HepG2 (cell line): ENCODE data around the gene TLR2. TPM values are rescaled to one million over a fixed set of nuclear protein-coding genes. Genes with fewer than 3 reads are reported as not detected.

Experiments used
- ATAC-seq: fragments of 200-7000 bp; cut with Tn5 transposase; 3 replicates; pipeline ENCODE4 v1.9.1; 2020; ENCODE audit warnings: mild to moderate bottlenecking, moderate library complexity
- BruUV-seq: library from RNA; stranded (reverse); fragments of 400-500 nt; replicated peaks from 2 replicates; lab custom pipeline; 2021; lab: Mats Ljungman, UMichigan
- CTCF ChIA-PET: fragments of 300-600 bp; formaldehyde crosslinking; extraction: SDS; loops from one replicate; lab custom pipeline; 2021; ENCODE audit warnings: low total read pairs, inconsistent platforms, low intra/inter-chr PET ratio; lab: Yijun Ruan, JAX
- POLR2A ChIA-PET: fragments of 350-600 bp; sonication (Branson Sonifier 250); formaldehyde crosslinking; loops from one replicate; lab custom pipeline; 2020; ENCODE audit warnings: antibody characterized with exemption, inconsistent platforms; lab: Yijun Ruan, JAX
- DNase-seq: peaks from one replicate; pipeline ENCODE4 v3.0.0-alpha.2; 2015; ENCODE audit warnings: low spot score
- FAIRE-seq: peaks from 3 replicates; lab custom pipeline; 2011; peaks lifted over from hg19 to GRCh38; lab: Jason Lieb, UNC
- H2AFZ ChIP-seq: one replicate; pipeline ENCODE4 v1.6.1; 2011; ENCODE audit warnings: low read length, inconsistent platforms
- H3K27ac ChIP-seq: fragments of 300-600 bp; 3 replicates; pipeline ENCODE4 v1.8.0; 2011; ENCODE audit warnings: mixed run types, mild to moderate bottlenecking, mixed read lengths, low read length, inconsistent platforms; ENCODE audit not compliant: insufficient read depth; ENCODE audit errors: extremely low read length
- H3K27me3 ChIP-seq, 2 experiments: fragments of 200-600 bp in 1 of 2; 2 replicates in 1 of 2; 3 replicates in 1 of 2; pipeline versions ENCODE4 v1.6.0 to v1.8.0; 2011; ENCODE audit warnings: low read length in 2 of 2, mild to moderate bottlenecking in 2 of 2, moderate library complexity in 2 of 2, inconsistent platforms in 1 of 2; ENCODE audit not compliant: insufficient read depth in 2 of 2, control insufficient read depth in 1 of 2
- H3K36me3 ChIP-seq, 2 experiments: fragments of 200-600 bp in 1 of 2; replicated peaks in 1 of 2; 2 replicates in 1 of 2; 3 replicates in 1 of 2; pipeline versions ENCODE4 v1.5.1 to v1.8.0; 2011; ENCODE audit warnings: low read length in 2 of 2, inconsistent platforms in 1 of 2; ENCODE audit not compliant: insufficient read depth in 2 of 2, control insufficient read depth in 1 of 2
- H3K4me1 ChIP-seq: 2 replicates; pipeline ENCODE4 v1.5.1; 2012; ENCODE audit warnings: low read length, inconsistent platforms; ENCODE audit not compliant: insufficient read depth
- H3K4me2 ChIP-seq: 2 replicates; pipeline ENCODE4 v1.6.0; 2011; ENCODE audit warnings: low read depth, low read length, inconsistent platforms
- H3K4me3 ChIP-seq, 3 experiments: fragments of 200-600 bp in 1 of 3; sonication (generic), shearing (Covaris generic) in 1 of 3; replicated peaks in 1 of 3; 2 replicates each; pipeline ENCODE4 v1.5.1; 2011 to 2016; ENCODE audit warnings: low read length in 3 of 3, inconsistent platforms in 2 of 3, low read depth in 2 of 3, mild to moderate bottlenecking in 2 of 3, control low read depth in 1 of 3, mixed read lengths in 1 of 3; ENCODE audit not compliant: insufficient read depth in 1 of 3
- H3K79me2 ChIP-seq: one replicate; pipeline ENCODE4 v1.6.1; 2011; ENCODE audit warnings: low read length, inconsistent platforms; ENCODE audit not compliant: insufficient read depth
- H3K9ac ChIP-seq: 2 replicates; pipeline ENCODE4 v1.6.0; 2011; ENCODE audit warnings: mild to moderate bottlenecking, low read depth, low read length, inconsistent platforms; ENCODE audit not compliant: insufficient read depth
- H3K9me3 ChIP-seq: 2 replicates; pipeline ENCODE4 v1.5.1; 2012; ENCODE audit warnings: mild to moderate bottlenecking, low read length
- H4K20me1 ChIP-seq: 2 replicates; pipeline ENCODE4 v1.6.0; 2011; ENCODE audit warnings: inconsistent platforms, mild to moderate bottlenecking, low read length, moderate library complexity; ENCODE audit not compliant: insufficient read depth
- ARID3A ChIP-seq: IDR thresholded peaks from 2 replicates; pipeline ENCODE4 v1.6.1; 2012; ENCODE audit warnings: low read depth, low read length, improper control_type of control experiment
- DRAP1 ChIP-seq: IDR thresholded peaks from 2 replicates; pipeline ENCODE4 v1.6.1; 2016; ENCODE audit warnings: missing genetic modification reagents, missing compliant biosample characterization
- KMT2A ChIP-seq: sonication (generic); formaldehyde crosslinking; IDR thresholded peaks from 2 replicates; pipeline ENCODE4 v1.4.0; 2020; ENCODE audit warnings: missing genetic modification reagents
- PHB2 ChIP-seq: fragments of 450-650 bp; IDR thresholded peaks from 2 replicates; pipeline ENCODE4 v1.6.1; 2018; ENCODE audit not compliant: partially characterized antibody
- PLSCR1 ChIP-seq: sonication (generic); formaldehyde crosslinking; IDR thresholded peaks from 2 replicates; pipeline ENCODE4 v1.5.0; 2020; ENCODE audit warnings: missing genetic modification reagents, mild to moderate bottlenecking, borderline replicate concordance
- SKIL ChIP-seq: sonication (generic); formaldehyde crosslinking; IDR thresholded peaks from 2 replicates; pipeline ENCODE4 v1.8.0; 2022; ENCODE audit warnings: missing genetic modification reagents, mild to moderate bottlenecking, moderate library complexity, borderline replicate concordance
- ZNF20 ChIP-seq: sonication (generic); formaldehyde crosslinking; IDR thresholded peaks from 2 replicates; pipeline ENCODE4 v1.4.0; 2020; ENCODE audit warnings: mild to moderate bottlenecking, moderate library complexity, missing genetic modification reagents
- ZNF460 ChIP-seq: sonication (generic); formaldehyde crosslinking; IDR thresholded peaks from 2 replicates; pipeline ENCODE4 v1.5.1; 2020; ENCODE audit warnings: missing genetic modification reagents, mild to moderate bottlenecking, borderline replicate concordance
- ZNF549 ChIP-seq: sonication (generic); formaldehyde crosslinking; IDR thresholded peaks from 2 replicates; pipeline ENCODE4 v1.5.0; 2020; ENCODE audit warnings: missing genetic modification reagents
- ZUFSP ChIP-seq: sonication (generic); formaldehyde crosslinking; IDR thresholded peaks from 2 replicates; pipeline ENCODE4 v1.9.0; 2021; ENCODE audit warnings: missing genetic modification reagents, mild to moderate bottlenecking, borderline replicate concordance
- in situ Hi-C: cut with HindIII; loops from 2 replicates; pipeline ENCODE4 v1.10.0; 2017; ENCODE audit warnings: low pct_unique_long_range_greater_than_20kb; ENCODE audit not compliant: extremely low pct_ligation_motif_present
- intact Hi-C: fragments of 100-400 bp; cut with micrococcal nuclease; formaldehyde crosslinking; loops from one replicate; pipeline ENCODE4 v1.10.0; 2022; ENCODE audit not compliant: unreplicated experiment
- polyA plus RNA-seq, 8 experiments: library from polyadenylated mRNA; depleted of rRNA in 3 of 8; stranded (reverse) in 7 of 8; unstranded in 1 of 8; fragments of >200 nt; fragmentation: Illumina TruSeq in 4 of 8; extraction: Trizol in 4 of 8; gene quantifications; 2 replicates each; pipeline versions ENCODE4 v1.2.1 to v1.2.3, GENCODE V29; 2011 to 2016; ENCODE audit warnings: low read depth in 4 of 8, missing spikeins in 1 of 8, mixed read lengths in 1 of 8; ENCODE audit not compliant: insufficient read depth in 1 of 8
- total RNA-seq, 5 experiments: library from RNA; depleted of rRNA; stranded (reverse); fragments of >200 nt; fragmentation: Illumina TruSeq; extraction: Trizol; gene quantifications; 2 replicates each; pipeline ENCODE4 v1.2.3, GENCODE V29; 2016; ENCODE audit warnings: low read depth in 1 of 5
- TF ChIP-seq, protein P1 (sequence below): sonication (generic); formaldehyde crosslinking; IDR thresholded peaks from 2 replicates; pipeline ENCODE4 v1.8.1; 2023; ENCODE audit warnings: missing genetic modification reagents, inconsistent platforms, borderline replicate concordance

The TLR2 gene
- total and polyA plus RNA-seq, 2 of the 13 experiments (the other 11 are each of a cell fraction or from before 2014, with no cell fraction given) = 0.63 to 0.73 TPM

DNA sequence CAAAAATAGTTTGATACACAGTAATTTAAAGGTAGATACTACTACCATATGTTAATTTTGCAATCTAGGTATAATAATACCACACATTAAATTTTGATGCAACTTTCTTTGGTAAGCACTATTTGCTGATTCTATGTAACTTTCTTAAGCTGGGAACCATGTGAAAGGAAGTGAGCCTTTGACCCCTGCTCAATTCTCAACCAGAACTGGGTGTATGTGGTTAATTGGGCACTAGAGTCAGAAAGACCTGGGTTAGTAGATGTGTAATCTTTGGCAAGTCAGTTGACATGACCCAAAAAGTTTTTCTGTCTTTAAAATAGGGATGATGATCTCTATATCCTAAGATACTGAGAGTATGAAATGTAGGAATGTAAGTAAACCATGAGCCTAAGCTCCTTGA is 22.4 kb downstream of the TLR2 start:
- Histone ChIP-seq H3K27me3 (0 out of 5 replicates have a peak, but pooled peaks cover 0 to 1% of the 10 kb centered on the region in 2 experiments), H3K4me1 (no peaks in the 10 kb centered on the region), H2AFZ (no peak overlapping the region), H3K9me3 (no peaks in the 10 kb centered on the region), H3K4me3 (no peak overlapping the region), H3K4me2 (no peak overlapping the region), H4K20me1 (no peaks in the 10 kb centered on the region), H3K79me2 (no peaks in the 10 kb centered on the region), H3K36me3 (no peaks in the 10 kb centered on the region), H3K27ac (no peak overlapping the region), H3K9ac (no peak overlapping the region)
- ATAC-seq = no peak
- ChIA-PET POLR2A (no interaction called here), CTCF (no interaction called here)
- in situ Hi-C loops (no loop called here), intact Hi-C loops (no loop called here)
- DNase-seq = no peak
- TF ChIP-seq KMT2A (no peak), PHB2 (no peak), PLSCR1 (CRISPR knock-in tag) (no peak), ZUFSP (CRISPR knock-in tag) (no peak), ZNF549 (CRISPR knock-in tag) (no peak), DRAP1 (CRISPR knock-in tag) (no peak), ZNF20 (no peak), SKIL (no peak), ARID3A (no peak), ZNF460 (CRISPR knock-in tag) (no peak)
- TF ChIP-seq, protein P1, sequence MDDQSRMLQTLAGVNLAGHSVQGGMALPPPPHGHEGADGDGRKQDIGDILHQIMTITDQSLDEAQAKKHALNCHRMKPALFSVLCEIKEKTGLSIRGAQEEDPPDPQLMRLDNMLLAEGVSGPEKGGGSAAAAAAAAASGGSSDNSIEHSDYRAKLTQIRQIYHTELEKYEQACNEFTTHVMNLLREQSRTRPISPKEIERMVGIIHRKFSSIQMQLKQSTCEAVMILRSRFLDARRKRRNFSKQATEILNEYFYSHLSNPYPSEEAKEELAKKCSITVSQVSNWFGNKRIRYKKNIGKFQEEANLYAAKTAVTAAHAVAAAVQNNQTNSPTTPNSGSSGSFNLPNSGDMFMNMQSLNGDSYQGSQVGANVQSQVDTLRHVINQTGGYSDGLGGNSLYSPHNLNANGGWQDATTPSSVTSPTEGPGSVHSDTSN = no peak
- BruUV-seq = no TSS peak
- no peak for FAIRE-seq
